ENCODE results near the gene CD14. TPM values are rescaled to one million over a fixed set of nuclear protein-coding genes. Genes with fewer than 3 reads are reported as not detected.
"Not testable (repeated sequence)": the region's sequence is repeated elsewhere in the genome, so short reads cannot be mapped to it uniquely, and the experiment has no call there.

Gene CD14
- polyA plus RNA-seq, 1 experiment: 0.29 TPM

DNA sequence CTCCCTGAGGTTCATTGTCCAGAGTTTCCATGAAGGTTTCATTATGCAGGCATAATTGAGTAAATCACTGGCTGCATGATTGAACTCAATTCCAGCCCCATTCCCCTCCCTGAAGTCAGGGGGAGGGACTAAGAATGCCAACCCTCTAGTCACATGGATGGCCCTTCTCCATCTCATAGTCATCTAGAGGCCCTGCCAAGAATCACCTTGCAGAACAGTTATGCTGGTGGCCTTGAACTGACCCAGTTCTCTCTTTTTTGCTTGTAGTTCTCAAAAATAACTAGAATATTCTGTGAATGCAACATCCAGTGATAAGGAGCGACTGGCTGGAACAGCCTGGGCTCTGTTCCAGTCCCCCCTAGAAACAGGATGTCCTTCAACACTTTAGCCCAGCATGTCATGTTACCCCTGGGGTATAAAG is 36.6 kb downstream of the CD14 start:
- no peak for DNase-seq (ENCODE audit: low read depth, low spot score)
- TF ChIP-seq, protein P1, sequence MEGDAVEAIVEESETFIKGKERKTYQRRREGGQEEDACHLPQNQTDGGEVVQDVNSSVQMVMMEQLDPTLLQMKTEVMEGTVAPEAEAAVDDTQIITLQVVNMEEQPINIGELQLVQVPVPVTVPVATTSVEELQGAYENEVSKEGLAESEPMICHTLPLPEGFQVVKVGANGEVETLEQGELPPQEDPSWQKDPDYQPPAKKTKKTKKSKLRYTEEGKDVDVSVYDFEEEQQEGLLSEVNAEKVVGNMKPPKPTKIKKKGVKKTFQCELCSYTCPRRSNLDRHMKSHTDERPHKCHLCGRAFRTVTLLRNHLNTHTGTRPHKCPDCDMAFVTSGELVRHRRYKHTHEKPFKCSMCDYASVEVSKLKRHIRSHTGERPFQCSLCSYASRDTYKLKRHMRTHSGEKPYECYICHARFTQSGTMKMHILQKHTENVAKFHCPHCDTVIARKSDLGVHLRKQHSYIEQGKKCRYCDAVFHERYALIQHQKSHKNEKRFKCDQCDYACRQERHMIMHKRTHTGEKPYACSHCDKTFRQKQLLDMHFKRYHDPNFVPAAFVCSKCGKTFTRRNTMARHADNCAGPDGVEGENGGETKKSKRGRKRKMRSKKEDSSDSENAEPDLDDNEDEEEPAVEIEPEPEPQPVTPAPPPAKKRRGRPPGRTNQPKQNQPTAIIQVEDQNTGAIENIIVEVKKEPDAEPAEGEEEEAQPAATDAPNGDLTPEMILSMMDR (IDR thresholded peaks at IDR 0.05; ENCODE audit: low read depth, low read length): no peak
- no peak overlapping the region for H3K4me3 ChIP-seq (ENCODE audit: low read depth, low read length)
- H3K9me3 ChIP-seq (ENCODE audit: control insufficient read depth, insufficient read depth, low read length): no peaks in the 10 kb centered on the region; the same call in 1 of the 2 replicates
- POLR2A ChIA-PET: no interaction called here
- peaks cover 10% of the 10 kb centered on the region for H3K27me3 ChIP-seq (ENCODE audit: control insufficient read depth, insufficient read depth, low read length)
- no peak overlapping the region for H3K27ac ChIP-seq (ENCODE audit: low read depth, low read length)
- CTCF ChIA-PET: no interaction called here

DNA sequence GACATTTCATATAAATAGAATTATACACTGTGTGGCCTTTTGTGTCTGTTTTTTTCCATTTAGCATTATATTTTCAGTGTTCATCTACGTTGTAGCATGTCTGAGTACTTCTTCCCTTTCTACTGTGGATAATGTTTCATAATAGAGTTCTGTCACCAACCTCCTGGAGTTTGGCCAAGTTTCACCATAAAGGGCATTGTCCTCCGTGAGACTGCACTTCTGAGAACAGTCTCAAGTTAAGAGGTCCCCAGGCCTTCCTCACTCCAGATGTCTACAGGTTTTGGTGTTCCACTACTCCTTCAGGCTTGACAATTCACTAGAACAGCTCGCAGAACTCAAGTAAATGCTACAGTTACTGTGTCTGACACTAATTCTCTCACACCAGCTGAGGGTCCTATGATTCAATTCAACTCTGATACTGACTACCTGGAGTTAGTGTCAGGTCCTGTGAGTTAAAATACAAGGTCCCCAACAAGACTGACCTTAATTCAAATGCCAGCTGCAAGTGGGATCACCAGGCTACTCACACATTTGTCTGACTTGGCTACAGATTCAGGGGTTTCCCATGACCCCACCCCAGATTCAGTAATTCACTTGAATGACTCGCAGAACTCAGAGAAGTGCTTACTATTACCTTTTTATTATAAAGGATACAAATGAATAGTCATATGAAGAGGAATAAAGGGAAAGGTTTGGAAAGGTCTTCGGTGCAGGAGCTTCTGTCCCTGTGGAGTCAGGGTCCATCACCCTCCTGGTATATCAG is 37.3 kb downstream of the CD14 start:
- DNase-seq (ENCODE audit: low read depth, low spot score): no peak
- POLR2A ChIA-PET: no interaction called here
- Histone ChIP-seq H3K9me3 (ENCODE audit: control insufficient read depth, insufficient read depth, low read length) (no peaks in the 10 kb centered on the region; the same call in 1 of the 2 replicates), H3K27me3 (ENCODE audit: control insufficient read depth, insufficient read depth, low read length) (peaks cover 10% of the 10 kb centered on the region), H3K4me3 (ENCODE audit: low read depth, low read length) (no peak overlapping the region), H3K27ac (ENCODE audit: low read depth, low read length) (no peak overlapping the region)
- CTCF ChIA-PET: interaction anchor here (0.6 kb wide), 1 partner anchor 1515 kb away, joined by 4 read pairs; no protein-coding TSS in a partner anchor
- TF ChIP-seq, protein P1 (IDR thresholded peaks at IDR 0.05; ENCODE audit: low read depth, low read length): no peak

DNA sequence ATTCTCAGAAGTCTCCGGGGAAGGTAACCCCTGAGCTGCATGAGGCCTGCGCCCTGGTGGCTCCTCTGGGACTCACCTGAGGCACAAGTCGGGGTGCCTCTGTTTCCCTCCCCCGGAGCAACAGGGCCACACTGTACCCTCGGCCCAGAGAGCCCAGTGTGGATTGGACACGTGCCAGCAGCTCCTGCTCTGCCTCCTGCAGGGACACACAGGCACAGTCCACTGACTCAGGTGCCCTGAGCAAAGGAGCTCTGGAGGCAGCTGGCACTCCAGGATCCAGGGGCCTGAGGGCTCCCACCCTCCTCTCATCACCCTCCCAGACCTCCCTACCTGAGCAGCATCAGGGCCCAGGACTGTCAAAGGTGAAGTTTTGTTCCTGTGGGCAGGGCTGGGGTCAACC is 38.8 kb downstream of the CD14 start:
- CTCF ChIA-PET: no interaction called here
- Histone ChIP-seq H3K27ac (ENCODE audit: low read depth, low read length) (no peak overlapping the region), H3K4me3 (ENCODE audit: low read depth, low read length) (no peak overlapping the region), H3K27me3 (ENCODE audit: control insufficient read depth, insufficient read depth, low read length) (peaks cover 8% of the 10 kb centered on the region), H3K9me3 (ENCODE audit: control insufficient read depth, insufficient read depth, low read length) (no peaks in the 10 kb centered on the region; the same call in 1 of the 2 replicates)
- no peak for DNase-seq (ENCODE audit: low read depth, low spot score)
- POLR2A ChIA-PET: no interaction called here
- TF ChIP-seq, protein P1 (IDR thresholded peaks at IDR 0.05; ENCODE audit: low read depth, low read length): no peak

DNA sequence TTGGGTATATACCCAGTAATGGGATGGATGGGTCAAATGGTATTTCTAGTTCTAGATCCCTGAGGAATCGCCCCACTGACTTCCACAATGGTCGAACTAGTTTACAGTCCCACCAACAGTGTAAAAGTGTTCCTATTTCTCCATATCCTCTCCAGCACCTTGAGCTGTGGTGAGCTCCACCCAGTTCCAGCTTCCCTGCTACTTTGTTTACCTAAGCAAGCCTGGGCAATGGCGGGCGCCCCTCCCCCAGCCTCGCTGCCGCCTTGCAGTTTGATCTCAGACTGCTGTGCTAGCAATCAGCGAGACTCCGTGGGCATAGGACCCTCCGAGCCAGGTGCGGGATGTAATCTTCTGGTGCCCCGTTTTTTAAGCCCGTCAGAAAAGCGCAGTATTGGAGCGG is 39.9 kb downstream of the CD14 start:
- CTCF ChIA-PET: not testable (repeated sequence)

DNA sequence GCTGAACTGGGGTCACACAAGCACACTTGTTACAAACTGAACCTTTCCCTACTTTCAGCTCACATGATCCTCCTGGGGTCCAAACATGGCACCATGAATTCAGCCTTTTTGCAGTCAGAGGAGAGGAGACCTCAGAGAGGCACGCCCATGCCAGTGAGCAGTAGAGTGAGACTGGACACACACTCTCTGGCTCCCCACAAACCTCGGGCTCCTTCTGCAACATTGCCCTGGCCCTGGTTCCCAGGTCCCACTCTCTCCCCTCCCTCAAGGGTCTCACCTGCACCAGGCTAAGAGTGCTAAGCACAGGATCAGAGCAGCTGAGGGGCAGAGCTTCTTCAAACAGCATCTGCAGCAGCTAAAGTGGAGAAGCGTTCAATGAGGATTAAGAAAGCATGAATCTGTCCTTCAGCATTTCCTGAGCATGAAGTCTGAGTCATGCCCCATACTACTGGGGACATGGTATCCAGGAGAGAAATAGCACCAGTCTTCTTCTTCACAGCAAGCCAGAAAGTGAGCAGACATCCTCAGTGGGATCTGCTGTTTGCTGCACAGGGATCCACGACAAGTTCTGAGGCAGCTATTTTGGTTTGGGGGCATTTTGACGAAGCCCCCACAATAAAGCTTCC is 41.1 kb downstream of the CD14 start:
- DNase-seq (ENCODE audit: low read depth, low spot score): no peak
- CTCF ChIA-PET: no interaction called here

More for the DNA sequence above, 39.9 kb downstream of the CD14 start:
- DNase-seq (ENCODE audit: low read depth, low spot score); H3K9me3 ChIP-seq (ENCODE audit: control insufficient read depth, insufficient read depth, low read length); H3K27ac ChIP-seq (ENCODE audit: low read depth, low read length); H3K27me3 ChIP-seq (ENCODE audit: control insufficient read depth, insufficient read depth, low read length); POLR2A ChIA-PET; H3K4me3 ChIP-seq (ENCODE audit: low read depth, low read length): not testable (repeated sequence)

More for the DNA sequence above, 41.1 kb downstream of the CD14 start:
- H3K27ac ChIP-seq (ENCODE audit: low read depth, low read length): no peak overlapping the region
- TF ChIP-seq, protein P1 (IDR thresholded peaks at IDR 0.05; ENCODE audit: low read depth, low read length): no peak
- POLR2A ChIA-PET: no interaction called here
- H3K9me3 ChIP-seq (ENCODE audit: control insufficient read depth, insufficient read depth, low read length): no peaks in the 10 kb centered on the region; the same call in 1 of the 2 replicates
- peaks cover 8% of the 10 kb centered on the region for H3K27me3 ChIP-seq (ENCODE audit: control insufficient read depth, insufficient read depth, low read length)
- no peak overlapping the region for H3K4me3 ChIP-seq (ENCODE audit: low read depth, low read length)

Data from AG04450 (cell line).